Cerebellar cortex (tissue), 1 donor: Measurements from ENCODE around the gene NFKBIB.
"Not testable (repeated sequence)": the region's sequence is repeated elsewhere in the genome, so short reads cannot be mapped to it uniquely, and the experiment has no call there.

ENCODE experiments used
- DNase-seq: peaks from one replicate; pipeline ENCODE4 v3.0.0-alpha.2; 2015; ENCODE audit warnings: low spot score

Gene NFKBIB

DNA sequence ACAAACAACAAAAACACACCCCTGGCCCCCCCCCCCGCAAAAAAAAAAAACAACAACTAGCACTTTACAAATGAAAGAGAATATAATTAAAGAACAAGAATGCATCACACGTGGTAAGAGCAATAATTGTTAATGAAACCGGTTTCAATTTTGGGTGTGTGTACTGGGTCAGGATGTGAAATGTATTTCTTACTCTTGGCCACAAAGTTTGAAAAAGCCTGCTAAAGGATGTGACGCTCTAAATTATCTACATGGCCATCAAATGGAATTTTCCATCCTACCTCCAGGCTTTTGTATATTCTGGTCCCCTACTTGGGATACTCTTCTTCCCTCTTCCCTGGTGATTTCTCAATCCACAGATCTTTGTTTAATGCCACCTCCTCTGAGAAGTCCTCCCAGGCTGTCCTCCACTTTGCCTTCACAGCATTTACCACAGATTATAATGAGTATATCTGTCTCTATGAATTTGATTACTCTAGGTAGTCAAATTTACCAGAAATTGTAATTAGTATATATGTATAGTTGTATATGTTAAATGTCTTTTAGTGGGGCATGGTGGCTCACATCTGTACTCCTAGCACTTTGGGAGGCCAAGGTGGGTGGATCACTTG lies 28.7 kb downstream of the NFKBIB start:
- DNase-seq, result no peak

DNA sequence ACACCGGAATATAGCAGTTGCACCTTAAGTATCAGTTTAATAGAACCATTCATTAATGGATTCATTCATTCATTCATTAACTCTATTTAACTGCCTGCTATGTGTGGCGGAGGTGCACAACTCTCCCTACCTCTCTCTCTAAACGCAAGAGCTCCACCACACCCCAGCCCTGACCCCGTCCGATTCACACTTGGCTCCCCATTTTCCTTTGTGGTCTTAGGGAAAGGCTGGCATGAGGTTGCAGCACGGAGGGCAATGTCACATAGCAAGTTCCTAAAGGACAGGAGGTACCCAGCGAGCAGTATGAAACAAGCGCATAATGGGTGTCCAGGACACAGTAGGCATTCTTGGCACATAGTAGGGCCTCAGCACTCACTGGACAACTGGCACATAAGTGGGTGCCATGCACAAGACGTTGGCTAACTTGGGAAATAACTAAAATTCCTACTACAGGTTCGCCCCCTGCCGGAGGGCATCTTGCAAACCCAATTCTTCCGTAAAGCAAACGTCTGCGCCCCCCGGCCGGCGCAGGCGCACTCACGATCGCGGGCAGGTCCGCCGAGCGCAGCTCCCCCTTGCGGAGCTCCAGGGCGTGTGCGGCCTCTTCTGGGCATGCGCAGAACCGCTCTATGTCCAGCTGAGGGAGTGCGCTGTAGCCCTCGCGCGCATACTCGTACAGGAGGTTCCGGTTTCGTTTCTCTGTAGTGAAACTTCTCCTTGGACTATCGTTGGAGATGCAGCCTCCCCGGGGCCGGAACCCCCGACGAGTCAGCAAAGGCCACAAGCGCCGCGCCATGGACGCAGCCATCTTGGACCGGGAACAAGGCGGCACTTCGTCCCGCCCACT lies 30.4 kb downstream of the NFKBIB start, which contains the start of gene SARS2:
Gene SARS2, minus strand, starts transcription at position 835 of the 847 bp plus-strand sequence. Its CDS starts 27 bp downstream, at position 808.
- peak; percentile 93 for DNase-seq

- peak; percentile 99 for DNase-seq
Observed at GRCh38 chr19:38930776-38931520, 31.2 kb downstream of the NFKBIB start, which contains the start of gene MRPS12. Gene MRPS12 (plus strand): TSS chr19:38930944. CDS start chr19:38931295, 351 bp downstream.

GRCh38 chr19:38931521-38931793 lies 31.7 kb downstream of the NFKBIB start:
- no peak for DNase-seq

GRCh38 chr19:38932425-38933179 lies 32.8 kb downstream of the NFKBIB start:
- peak; percentile 36 for DNase-seq

DNA sequence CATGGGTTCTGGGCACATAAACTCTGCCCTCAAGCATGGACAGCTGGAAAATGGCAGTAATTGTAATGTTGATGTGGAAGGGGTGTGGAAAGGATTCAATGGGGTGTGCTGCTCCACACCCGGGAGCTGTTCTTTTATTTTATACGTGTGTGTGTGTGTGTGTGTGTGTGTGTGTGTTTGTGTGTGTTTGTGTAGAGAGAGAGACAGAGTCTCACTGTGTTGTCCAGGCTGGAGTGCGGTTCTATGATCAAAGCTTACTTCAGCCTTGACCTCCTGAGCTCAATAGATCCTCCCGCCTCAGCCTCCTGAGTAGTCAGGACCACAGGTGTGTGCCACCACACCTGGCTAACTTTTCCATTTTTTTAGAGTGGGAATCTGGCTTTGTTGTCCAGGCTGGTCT lies 33.8 kb downstream of the NFKBIB start:
- DNase-seq, result no peak

DNA sequence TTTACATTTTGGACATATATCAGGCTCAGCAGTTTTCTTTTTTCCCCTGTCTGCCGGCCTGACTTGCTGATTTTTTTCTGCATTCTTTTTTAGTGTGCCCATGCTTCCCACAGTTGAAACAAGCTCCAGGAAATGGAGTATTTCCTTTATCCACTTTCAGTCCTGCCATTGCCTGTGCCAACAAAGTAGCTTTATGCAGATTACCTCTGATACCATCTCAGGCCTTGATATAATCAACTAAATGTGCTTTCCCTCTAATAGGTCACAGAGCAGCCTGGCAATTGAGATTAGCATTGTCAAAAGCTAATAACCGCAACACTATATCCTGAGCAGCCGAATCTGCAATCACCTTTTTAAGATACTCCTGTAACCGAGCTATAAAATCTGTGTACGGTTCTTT lies 40.2 kb downstream of the NFKBIB start:
- DNase-seq, result no peak

DNA sequence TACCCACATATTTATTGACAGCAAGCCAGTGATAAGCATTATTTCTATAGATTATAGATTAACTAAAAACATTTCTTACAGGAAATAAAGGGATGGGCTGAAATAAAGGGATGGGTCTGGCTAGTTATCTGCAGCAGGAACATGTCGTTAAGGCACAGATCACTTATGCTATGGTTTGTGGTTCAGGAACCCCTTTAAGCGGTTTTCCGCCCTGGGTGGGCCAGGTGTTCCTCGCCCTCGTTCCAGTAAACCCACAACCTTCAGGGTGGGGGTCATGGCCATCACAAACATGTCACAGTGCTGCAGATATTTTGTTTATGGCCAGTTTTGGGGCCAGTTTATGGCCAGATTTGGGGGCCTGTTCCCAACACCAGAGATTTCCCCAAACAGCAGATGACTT lies 41.7 kb downstream of the NFKBIB start:
- not testable (repeated sequence) for DNase-seq

DNA sequence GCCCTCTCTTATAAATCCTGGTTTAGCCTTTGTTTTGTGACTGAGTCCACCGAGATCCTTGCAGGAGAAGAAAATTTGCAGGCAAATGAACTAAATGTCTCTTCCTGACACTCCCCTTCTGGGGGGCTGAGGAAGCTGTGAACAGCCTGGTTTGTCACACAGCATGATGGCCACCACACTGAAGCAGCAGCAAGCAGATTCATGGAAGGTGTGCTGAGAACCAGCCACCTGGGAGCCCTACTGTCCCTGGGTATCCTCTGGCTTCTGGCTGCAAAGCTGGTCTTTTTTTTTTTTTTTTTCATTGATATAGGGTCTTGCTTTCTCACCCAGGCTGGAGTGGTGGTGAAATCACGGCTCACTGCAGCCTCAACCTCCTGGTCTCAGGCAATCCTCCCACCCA lies 42.2 kb downstream of the NFKBIB start:
- DNase-seq, result no peak

GRCh38 chr19:38942471-38943181 lies 42.9 kb downstream of the NFKBIB start:
- no peak for DNase-seq

DNA sequence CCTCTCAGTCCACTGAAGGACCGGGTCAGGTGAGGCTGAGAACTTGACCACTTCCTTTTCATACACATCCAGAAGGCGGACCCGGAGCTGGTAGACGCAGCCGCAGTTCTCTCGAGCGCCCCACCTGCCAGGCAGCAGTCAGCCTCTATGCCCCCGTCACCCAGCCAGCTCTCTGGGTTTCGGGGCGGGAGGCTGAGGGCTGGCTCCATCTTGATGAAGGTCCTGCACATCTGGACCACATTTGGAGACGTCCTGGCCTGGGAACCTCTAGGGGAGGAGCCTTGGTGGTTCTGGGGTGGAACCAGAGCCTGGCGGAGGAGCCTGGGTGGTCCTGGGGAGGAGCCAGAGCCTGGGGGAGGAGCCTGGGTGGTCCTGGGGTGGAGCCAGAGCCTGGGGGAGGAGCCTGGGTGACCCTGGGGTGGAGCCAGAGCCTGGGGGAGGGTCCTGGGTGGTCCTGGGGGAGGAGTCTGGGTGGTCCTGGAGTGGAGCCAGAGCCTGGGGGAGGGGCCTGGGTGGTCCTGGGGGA lies 45.3 kb downstream of the NFKBIB start:
- DNase-seq, result no peak

DNA sequence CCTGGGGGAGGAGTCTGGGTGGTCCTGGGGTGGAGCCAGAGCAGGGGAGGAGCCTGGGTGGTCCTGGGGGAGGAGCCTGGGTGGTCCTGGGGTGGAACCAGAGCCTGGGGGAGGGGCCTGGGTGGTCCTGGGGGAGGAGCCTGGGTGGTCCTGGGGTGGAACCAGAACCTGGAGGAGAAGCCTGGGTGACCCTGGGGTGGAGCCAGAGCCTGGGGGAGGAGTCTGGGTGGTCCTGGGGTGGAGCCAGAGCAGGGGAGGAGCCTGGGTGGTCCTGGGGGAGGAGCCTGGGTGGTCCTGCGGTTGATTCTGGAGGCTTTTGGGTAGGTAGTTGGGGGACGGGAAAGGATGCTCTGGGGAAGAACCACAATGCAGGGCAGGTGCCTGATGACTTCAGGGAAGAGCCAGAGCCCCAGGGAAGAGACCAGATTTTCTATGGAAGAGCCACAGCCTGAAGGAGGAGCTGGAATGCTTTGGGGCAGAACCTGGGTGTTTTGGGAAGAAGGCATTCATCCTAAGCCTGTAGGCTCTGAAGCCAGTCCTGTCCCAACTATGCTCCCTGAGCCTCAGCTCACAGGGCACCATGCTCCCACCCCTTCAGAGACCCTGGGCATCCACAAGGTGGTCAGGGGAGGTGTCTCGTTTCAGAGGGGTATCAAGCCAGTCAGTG lies 45.9 kb downstream of the NFKBIB start:
- DNase-seq, result no peak

DNA sequence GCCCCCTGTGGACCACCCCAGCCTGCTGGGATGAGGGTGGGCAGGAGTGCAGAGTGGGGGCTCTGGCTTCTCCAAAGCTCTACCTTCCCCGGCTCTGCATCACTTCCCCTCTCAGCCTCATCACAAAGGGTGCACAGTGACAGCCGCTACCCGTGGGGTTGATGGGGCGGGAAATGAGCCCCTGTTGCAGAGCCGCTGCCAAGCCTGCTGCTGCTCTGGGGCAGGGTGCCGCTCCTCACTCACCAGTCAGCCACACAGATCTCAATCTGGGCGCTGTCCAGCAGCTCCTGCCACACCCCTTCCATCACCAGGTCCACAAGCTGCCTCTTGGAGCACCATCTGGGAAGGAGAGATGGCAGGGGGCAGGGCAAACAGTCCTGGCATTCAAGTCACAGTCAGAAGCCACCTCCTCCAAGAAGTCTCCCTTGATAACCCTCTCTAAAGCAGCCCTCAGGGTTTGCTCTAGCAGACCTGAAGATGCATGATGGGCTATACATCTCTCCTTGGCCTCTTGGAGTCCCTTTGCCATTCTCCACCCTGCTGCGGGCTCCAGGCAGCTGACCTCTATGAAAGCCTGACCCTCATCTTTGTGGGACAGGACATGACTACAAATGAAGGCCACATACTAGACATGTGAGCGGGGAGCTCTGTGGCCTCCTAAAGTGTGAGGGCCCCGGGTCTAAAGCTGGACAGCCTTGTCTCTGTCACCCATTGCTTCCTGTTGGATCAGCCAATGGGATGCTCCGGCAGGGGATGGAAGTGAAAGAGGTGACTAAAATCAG lies 46.7 kb downstream of the NFKBIB start:
- DNase-seq, result no peak

GRCh38 chr19:38949580-38950367 lies 50.0 kb downstream of the NFKBIB start:
- peak; percentile 81 for DNase-seq

GRCh38 chr19:38951187-38951586 lies 51.4 kb downstream of the NFKBIB start:
- DNase-seq, result no peak

- DNase-seq, result peak; percentile 57
Observed at GRCh38 chr19:38952395-38953165, 52.8 kb downstream of the NFKBIB start.

GRCh38 chr19:38953677-38954076 lies 53.9 kb downstream of the NFKBIB start:
- DNase-seq, result no peak

DNA sequence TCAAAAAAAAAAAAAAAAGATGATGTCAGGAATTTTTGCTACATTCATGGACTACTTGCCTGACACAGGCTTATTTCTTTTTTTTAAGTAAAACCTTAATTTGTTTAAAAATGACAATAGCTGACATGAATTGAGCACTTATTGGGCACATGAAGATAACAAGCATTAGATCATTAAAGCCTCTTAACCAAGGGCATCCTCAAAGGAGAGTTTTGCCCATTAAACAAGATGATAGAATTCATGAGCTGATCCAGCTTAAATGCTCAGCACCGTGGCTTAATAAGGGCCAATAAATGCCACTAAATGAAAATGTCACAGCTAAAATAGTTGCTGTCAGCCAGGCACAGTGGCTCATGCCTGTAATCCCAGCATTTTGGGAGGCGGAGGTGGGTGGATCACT lies 56.5 kb downstream of the NFKBIB start:
- DNase-seq, result no peak
